GM21786 (cell line): Measurements from ENCODE around the gene CCL27.
A peak's percentile ranks its signal among the peaks of the same experiment; 100 is the strongest.

ENCODE experiments used
- ATAC-seq: cut with Tn5 transposase; IDR thresholded peaks from one replicate; pipeline ENCODE4 v1.9.1; 2021; ENCODE audit not compliant: unreplicated experiment

The CCL27 gene

GRCh38 chr9:34628656-34629490, 33.6 kb downstream of the CCL27 start, which contains the start of gene ARID3C:
ARID3C (minus strand) TSS chr9:34629066; CDS start chr9:34628014, 1,052 bp downstream.
- ATAC-seq, result no peak

DNA sequence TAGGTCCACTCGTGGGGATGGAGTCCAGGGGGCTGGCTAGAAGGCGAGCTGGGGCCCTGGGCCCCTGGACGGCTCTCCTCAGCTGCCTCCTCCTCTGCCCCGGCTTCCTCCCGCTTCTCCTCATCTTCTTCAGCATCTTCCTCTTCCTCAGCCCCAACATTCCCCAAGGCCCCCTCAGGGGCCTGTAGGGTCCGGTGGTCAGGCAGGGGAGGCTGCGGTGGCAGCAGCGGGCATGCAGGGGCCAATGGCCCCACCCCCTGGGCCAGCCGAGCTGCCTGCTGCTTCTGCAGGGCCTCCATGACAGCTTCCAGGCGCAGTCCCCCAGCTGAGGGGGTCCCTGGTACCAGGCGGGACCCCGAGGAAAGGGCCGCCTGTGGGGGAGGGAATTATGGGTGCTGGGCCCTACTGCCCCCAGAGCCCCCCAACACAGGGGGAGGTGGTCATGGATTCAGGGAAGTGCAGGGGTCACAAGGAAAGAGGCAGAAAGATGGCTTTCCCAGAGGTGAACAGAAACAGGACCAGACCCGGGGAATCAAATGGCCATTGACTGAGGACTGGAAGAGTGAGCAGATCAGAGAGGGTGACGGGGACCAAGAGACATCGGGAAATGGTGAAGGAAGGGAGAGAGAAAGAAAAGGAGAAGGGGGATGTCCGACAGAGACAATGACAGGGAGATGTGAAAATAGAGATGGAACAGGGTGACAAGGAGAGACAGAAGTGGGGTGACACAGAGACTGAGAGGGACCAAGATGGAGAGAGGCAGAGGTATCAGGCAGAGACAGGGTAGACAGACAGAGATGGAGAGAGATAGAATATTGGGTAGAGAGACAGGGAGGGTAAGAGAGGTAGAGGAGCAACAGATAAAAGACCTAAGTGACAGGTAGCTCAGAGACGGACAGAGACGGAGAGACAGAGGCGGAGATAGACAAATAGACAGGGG, 34.5 kb downstream of the CCL27 start:
- ATAC-seq, result no peak

GRCh38 chr9:34625186-34625486, 37.3 kb downstream of the CCL27 start:
- no peak for ATAC-seq

DNA sequence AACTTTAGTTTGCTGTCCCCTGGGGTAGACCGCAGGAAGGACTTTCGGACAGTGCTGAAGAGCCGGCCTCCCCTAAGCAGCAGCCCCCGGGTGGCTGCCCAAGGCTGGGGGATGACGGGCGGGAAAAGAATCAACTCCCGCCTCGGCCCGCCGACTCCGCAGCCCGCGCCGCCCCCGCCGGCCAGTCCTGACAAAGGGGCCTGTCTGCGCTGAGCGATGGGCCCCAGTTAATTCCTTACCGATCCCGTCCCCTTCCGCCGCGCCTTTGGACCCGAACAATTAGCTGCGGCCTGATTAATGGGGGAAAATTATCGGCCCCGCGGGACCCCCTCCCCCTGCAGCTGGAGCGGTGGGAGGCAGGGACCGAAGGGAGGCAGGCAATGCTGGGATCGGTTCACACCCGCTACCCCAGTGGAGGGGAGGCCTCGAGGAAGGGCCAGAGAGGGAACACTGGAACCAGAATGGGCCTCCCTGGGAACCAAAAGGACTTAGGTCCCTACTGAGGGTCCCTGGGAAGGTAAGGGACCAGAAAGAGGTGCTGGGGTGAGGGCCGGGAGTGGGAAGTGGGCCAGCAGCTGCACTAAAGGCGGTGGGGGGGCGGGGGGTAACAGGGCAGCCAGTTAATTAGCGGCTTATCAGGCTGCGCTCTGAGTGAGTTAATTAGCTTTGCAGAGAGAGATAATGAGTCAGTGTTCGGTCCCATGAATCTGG, 37.8 kb downstream of the CCL27 start:
- ATAC-seq, result no peak

DNA sequence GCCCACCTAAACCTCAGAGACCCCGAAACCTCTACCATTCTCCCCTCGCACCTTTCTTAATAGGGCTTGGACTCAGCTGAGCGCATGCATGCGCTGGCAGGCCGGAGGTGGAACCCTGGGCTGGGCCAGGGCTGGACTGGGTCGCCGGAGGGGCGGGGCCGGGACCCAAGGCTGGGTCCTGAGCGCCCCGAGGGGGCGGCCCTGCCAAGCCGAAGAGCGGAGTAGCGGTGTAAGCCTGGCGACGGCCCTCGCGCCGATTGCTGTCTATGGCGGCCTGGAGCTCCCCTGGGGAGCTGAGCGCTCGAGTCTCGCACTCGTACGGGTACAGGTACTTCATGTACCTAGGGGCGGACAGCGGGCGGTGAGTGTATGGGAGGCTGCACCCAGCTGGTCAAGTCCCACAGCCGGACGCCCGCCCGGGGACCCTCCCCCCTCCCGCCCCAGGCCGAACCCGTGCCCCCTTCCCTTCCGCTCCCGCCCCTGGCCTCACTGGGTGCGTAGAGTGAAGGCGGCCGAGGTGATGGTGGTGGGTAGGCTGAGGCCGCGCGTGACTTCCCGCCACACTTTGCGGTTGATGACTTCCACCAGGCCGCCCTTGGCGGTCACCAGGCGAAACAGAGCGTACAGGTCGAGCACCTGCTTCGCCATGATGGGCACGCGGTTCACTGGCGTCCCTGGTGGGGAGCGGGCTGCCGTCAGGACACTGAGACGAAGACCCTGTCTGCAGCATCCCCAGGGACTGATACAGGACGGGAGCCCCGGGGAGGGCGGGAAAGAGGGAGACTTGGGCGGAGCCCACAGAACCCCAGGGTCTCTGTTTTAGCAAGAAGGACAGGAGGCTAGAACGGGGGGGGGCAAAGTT, 38.9 kb downstream of the CCL27 start:
- ATAC-seq, result no peak

DNA sequence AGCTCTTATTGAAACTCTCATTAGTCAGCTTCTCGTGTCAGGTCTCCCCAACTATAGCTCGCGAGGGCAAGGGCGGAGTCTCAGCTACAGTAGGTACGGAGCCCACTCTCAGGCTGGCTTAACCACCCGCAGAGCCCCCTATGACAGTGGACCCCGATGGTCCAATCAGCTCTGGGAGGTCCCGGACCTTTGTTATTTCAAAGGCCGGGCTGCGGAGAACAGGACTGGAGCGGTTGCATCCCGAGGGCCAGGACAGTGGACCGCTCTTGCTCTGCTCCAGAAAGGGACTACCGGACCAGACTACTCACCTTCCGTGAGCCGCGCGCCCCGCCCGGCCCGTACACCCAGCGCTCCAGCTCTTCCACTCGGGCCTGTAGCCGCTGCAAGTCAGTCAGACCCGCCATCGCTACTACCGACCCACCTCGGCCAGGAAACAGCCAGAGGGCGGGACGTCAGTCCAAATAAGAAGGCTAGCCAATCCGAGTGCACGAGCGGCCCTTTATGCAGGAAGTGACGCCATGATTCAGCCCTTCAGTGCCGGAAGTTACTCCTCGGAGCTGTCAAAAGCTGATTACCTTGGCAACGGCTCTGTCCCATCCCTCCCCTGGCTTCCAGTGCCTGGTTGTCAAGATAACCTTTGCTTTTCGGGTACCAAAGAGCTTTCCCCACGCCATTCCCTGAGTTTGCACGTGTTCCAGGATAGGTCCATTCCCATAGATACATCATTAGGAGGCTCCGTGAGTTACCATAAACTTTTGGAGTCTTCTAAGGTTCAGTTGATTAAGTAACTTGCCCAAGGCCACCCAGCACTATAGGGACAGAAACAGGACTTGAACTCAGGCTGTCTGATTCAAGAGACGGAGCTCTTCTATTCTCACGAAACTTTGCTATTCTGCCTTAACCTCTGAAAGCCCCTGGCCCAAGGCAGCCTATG, 42.1 kb downstream of the CCL27 start, which contains the start of gene DCTN3:
DCTN3 (minus strand) TSS at position 435 of the 934 bp plus-strand sequence; CDS start at position 404, 31 bp downstream.
- peak; percentile 99 for ATAC-seq

DNA sequence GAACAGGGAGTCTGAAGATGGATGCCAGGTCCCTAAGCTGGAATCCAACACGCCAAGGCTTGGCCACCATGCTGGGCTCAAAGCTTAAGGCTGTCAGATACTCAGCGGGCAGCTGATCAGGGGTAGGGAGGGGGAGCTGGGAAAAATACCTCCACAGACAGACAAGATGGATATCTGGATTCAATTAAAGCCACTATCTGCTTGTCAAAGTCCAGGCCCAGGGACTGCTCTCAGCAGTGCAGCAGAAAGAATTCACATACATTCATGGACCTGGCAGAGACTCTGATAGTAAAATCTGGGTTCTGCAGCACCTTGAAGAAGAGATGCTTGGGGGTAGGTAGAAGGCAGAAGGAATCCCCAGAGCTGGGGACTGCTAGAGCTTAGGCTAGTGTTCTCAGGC, 47.3 kb downstream of the CCL27 start:
- no peak for ATAC-seq

GRCh38 chr9:34612788-34613390, 49.6 kb downstream of the CCL27 start:
- ATAC-seq, result no peak
